Esophagus squamous epithelium (tissue), 5 donors: ENCODE results near the gene SMAD5. TPM values are rescaled to one million over a fixed set of nuclear protein-coding genes. Genes with fewer than 3 reads are reported as not detected.

ENCODE experiments used
- DNase-seq: peaks from one replicate; lab custom pipeline; 2025; lab: John Stamatoyannopoulos, UW
- H3K27ac ChIP-seq, 4 donors: fragments of 200-600 bp; sonication (generic); one replicate each; pipeline ENCODE4 v1.5.1; 2016 to 2019; ENCODE audit warnings: mild to moderate bottlenecking in 1 of 4
- H3K27me3 ChIP-seq, 4 donors: fragments of 200-600 bp; sonication (generic); 1 replicate in 3 of 4; 2 replicates in 1 of 4; pipeline versions ENCODE4 v1.5.1 to v1.6.0; 2017 to 2021; ENCODE audit warnings: antibody characterized with exemption in 1 of 4
- H3K36me3 ChIP-seq, 3 donors: fragments of 200-600 bp; sonication (generic); one replicate each; pipeline ENCODE4 v1.5.1; 2016 to 2019
- H3K4me1 ChIP-seq, 3 donors: fragments of 200-600 bp; sonication (generic); one replicate each; pipeline ENCODE4 v1.5.1; 2017 to 2019
- H3K4me3 ChIP-seq, 4 donors: fragments of 200-600 bp; sonication (generic); 1 replicate in 3 of 4; 2 replicates in 1 of 4; pipeline ENCODE4 v1.5.1; 2016 to 2019; ENCODE audit warnings: mild to moderate bottlenecking in 2 of 4, moderate library complexity in 1 of 4
- H3K9me3 ChIP-seq, 3 donors: fragments of 200-600 bp; sonication (generic); one replicate each; pipeline ENCODE4 v1.5.1; 2016 to 2019
- POLR2A ChIP-seq, 4 donors: fragments of 450-650 bp; IDR thresholded peaks; one replicate each; pipeline ENCODE4 v1.6.1; 2017; ENCODE audit warnings: antibody characterized with exemption in 4 of 4, mild to moderate bottlenecking in 4 of 4, moderate library complexity in 3 of 4
- WGBS, 2 donors: methylation state at CpG; one replicate each; pipeline ENCODE4 v1.1.5; 2018; 5-methylcytosine and 5-hydroxymethylcytosine counted together
- intact Hi-C: fragments of 100-400 bp; cut with DNase I; formaldehyde crosslinking; loops from one replicate; pipeline ENCODE4 v1.15.0; 2022
- total RNA-seq, 4 donors: library from RNA; depleted of rRNA; stranded (reverse); fragments of >200 nt; gene quantifications; one replicate each; pipeline ENCODE4 v1.1.0, GENCODE V29; 2016
- TF ChIP-seq, protein P1 (sequence below), 6 experiments: fragments of 450-650 bp in 4 of 6; fragments of 200-600 bp in 2 of 6; sonication (generic) in 2 of 6; IDR thresholded peaks; one replicate each; pipeline ENCODE4 v1.5.1; 2016 to 2019; ENCODE audit warnings: antibody characterized with exemption in 6 of 6, mild to moderate bottlenecking in 4 of 6, moderate library complexity in 4 of 6
- donor health status: DM: yes; HTN: yes; CAD: no.

The SMAD5 gene
- total RNA-seq, 4 donors from 2014 or later: 32.0 to 49.6 (median 38.1) TPM

- peaks cover 6 to 85% (median 12%) of the 10 kb centered on the region in 3 donors for H3K36me3 ChIP-seq
- no peaks in the 10 kb centered on the region for H3K9me3 ChIP-seq
- 55 to 60% methylated on average over 3 of the region's 3 CpGs for WGBS, 2 donors
- no peak for DNase-seq
- H3K4me1 ChIP-seq: peaks cover 0 to 19% (median 0%) of the 10 kb centered on the region in 3 donors
- TF ChIP-seq, protein P1, sequence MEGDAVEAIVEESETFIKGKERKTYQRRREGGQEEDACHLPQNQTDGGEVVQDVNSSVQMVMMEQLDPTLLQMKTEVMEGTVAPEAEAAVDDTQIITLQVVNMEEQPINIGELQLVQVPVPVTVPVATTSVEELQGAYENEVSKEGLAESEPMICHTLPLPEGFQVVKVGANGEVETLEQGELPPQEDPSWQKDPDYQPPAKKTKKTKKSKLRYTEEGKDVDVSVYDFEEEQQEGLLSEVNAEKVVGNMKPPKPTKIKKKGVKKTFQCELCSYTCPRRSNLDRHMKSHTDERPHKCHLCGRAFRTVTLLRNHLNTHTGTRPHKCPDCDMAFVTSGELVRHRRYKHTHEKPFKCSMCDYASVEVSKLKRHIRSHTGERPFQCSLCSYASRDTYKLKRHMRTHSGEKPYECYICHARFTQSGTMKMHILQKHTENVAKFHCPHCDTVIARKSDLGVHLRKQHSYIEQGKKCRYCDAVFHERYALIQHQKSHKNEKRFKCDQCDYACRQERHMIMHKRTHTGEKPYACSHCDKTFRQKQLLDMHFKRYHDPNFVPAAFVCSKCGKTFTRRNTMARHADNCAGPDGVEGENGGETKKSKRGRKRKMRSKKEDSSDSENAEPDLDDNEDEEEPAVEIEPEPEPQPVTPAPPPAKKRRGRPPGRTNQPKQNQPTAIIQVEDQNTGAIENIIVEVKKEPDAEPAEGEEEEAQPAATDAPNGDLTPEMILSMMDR (IDR thresholded peaks at IDR 0.05): no peak
- TF ChIP-seq POLR2A (IDR thresholded peaks at IDR 0.05): no peak
- no peak overlapping the region for H3K27ac ChIP-seq
- intact Hi-C loops: no loop called here
- H3K27me3 ChIP-seq: no peaks in the 10 kb centered on the region
- H3K4me3 ChIP-seq: no peak overlapping the region
These were observed 26.8 kb downstream of the SMAD5 start for GRCh38 chr5:136159457-136159856.

- no peak for DNase-seq
- peaks cover 0 to 10% (median 0%) of the 10 kb centered on the region in 3 donors for H3K4me1 ChIP-seq
- H3K36me3 ChIP-seq: peaks cover 0 to 85% (median 6%) of the 10 kb centered on the region in 3 donors
- intact Hi-C loops: loop anchor here (10.0 kb wide), 1 partner anchor 87 kb away; no protein-coding TSS in a partner anchor
- TF ChIP-seq POLR2A (IDR thresholded peaks at IDR 0.05): no peak
- TF ChIP-seq, protein P1 (IDR thresholded peaks at IDR 0.05): no peak
- H3K27ac ChIP-seq: no peak overlapping the region
- H3K9me3 ChIP-seq: no peaks in the 10 kb centered on the region
- H3K27me3 ChIP-seq: no peaks in the 10 kb centered on the region
- no peak overlapping the region for H3K4me3 ChIP-seq
- WGBS, 2 donors: 56 to 58% methylated on average over 4 of the region's 4 CpGs
These were observed 29.4 kb downstream of the SMAD5 start for GRCh38 chr5:136162008-136162407.

- peaks cover 0 to 87% (median 6%) of the 10 kb centered on the region in 3 donors for H3K36me3 ChIP-seq
- intact Hi-C loops: loop anchor here (10.0 kb wide), 1 partner anchor 89 kb away; no protein-coding TSS in a partner anchor
- WGBS, 2 donors: 88 to 97% methylated on average over 1 of the region's 1 CpG
- H3K27ac ChIP-seq: no peak overlapping the region
- no peaks in the 10 kb centered on the region for H3K27me3 ChIP-seq
- H3K4me1 ChIP-seq: peaks cover 0 to 3% (median 0%) of the 10 kb centered on the region in 3 donors
- no peak overlapping the region for H3K4me3 ChIP-seq
- TF ChIP-seq, protein P1 (IDR thresholded peaks at IDR 0.05): no peak
- TF ChIP-seq POLR2A (IDR thresholded peaks at IDR 0.05): no peak
- H3K9me3 ChIP-seq: no peaks in the 10 kb centered on the region
- DNase-seq: no peak
These were observed 31.6 kb downstream of the SMAD5 start for GRCh38 chr5:136164226-136164625.

GRCh38 chr5:136166909-136167308, 34.3 kb downstream of the SMAD5 start:
- 59 to 69% methylated on average over 4 of the region's 4 CpGs for WGBS, 2 donors
- intact Hi-C loops: loop anchor here (10.0 kb wide), 1 partner anchor 92 kb away; no protein-coding TSS in a partner anchor

GRCh38 chr5:136169218-136169617, 36.6 kb downstream of the SMAD5 start:
- intact Hi-C loops: loop anchor here (10.0 kb wide), 1 partner anchor 94 kb away; no protein-coding TSS in a partner anchor

More at GRCh38 chr5:136166909-136167308, 34.3 kb downstream of the SMAD5 start:
- TF ChIP-seq, protein P1 (IDR thresholded peaks at IDR 0.05): no peak
- H3K4me3 ChIP-seq: no peak overlapping the region
- H3K36me3 ChIP-seq: peaks cover 0 to 90% (median 6%) of the 10 kb centered on the region in 3 donors
- no peak overlapping the region for H3K27ac ChIP-seq
- no peaks in the 10 kb centered on the region for H3K4me1 ChIP-seq
- no peak for DNase-seq
- H3K27me3 ChIP-seq: no peaks in the 10 kb centered on the region
- H3K9me3 ChIP-seq: no peaks in the 10 kb centered on the region

More at GRCh38 chr5:136169218-136169617, 36.6 kb downstream of the SMAD5 start:
- Histone ChIP-seq H3K27me3 (no peaks in the 10 kb centered on the region), H3K27ac (no peak overlapping the region), H3K4me3 (no peak overlapping the region), H3K9me3 (no peaks in the 10 kb centered on the region), H3K36me3 (peaks cover 0 to 87% (median 2%) of the 10 kb centered on the region in 3 donors), H3K4me1 (no peaks in the 10 kb centered on the region)
- no peak for TF ChIP-seq POLR2A (IDR thresholded peaks at IDR 0.05)
- TF ChIP-seq, protein P1 (IDR thresholded peaks at IDR 0.05): no peak
- WGBS, 2 donors: 87 to 90% methylated on average over 3 of the region's 3 CpGs
- DNase-seq: no peak
